HL-60 (cell line): ENCODE results near the gene FYN.

Source experiments
- GABPA ChIP-seq: IDR thresholded peaks from 2 replicates; pipeline ENCODE4 v1.6.1; 2012; ENCODE audit warnings: low read depth
- TF ChIP-seq, protein P1 (sequence below): IDR thresholded peaks from one replicate; pipeline ENCODE4 v1.5.1; 2011; ENCODE audit warnings: low read length, control low read depth, inconsistent platforms; ENCODE audit not compliant: insufficient read depth

DNA sequence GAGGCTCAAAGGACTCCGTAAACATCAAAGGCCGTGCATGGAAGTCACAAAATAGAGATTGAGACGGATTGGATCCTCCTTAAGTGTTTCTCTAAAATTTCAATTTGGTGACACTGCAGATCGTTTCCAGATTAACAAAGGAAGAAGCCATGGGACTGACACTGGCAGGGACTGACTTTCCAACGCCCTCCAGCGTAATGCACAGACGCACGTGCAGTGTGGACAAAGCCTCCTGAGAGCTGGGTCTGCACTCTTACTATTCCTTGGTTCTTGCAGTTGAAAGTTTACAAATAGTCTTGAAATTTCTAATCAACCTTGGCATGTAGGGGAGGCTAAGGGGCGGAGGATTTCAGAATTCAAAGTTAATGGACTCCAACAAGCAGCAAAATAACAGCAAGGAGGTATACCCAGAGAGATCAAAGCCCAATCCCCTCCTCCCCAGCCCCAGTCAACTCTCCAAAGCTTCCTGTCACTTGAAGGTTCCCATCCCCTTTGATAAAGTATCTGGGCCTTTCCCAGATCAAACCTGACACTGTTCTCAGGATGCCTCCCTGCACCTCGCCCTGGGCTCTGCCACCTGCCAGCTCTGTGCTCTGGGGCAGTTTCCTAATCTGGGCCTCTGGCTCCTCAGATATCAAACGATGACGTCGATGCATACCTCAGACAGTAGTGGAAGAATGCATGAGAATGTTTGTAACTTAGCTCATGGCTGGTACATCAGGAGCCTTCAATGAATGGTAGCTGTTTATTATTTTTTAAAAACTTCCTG lies 161.1 kb downstream of the FYN start:
- TF ChIP-seq, protein P1, sequence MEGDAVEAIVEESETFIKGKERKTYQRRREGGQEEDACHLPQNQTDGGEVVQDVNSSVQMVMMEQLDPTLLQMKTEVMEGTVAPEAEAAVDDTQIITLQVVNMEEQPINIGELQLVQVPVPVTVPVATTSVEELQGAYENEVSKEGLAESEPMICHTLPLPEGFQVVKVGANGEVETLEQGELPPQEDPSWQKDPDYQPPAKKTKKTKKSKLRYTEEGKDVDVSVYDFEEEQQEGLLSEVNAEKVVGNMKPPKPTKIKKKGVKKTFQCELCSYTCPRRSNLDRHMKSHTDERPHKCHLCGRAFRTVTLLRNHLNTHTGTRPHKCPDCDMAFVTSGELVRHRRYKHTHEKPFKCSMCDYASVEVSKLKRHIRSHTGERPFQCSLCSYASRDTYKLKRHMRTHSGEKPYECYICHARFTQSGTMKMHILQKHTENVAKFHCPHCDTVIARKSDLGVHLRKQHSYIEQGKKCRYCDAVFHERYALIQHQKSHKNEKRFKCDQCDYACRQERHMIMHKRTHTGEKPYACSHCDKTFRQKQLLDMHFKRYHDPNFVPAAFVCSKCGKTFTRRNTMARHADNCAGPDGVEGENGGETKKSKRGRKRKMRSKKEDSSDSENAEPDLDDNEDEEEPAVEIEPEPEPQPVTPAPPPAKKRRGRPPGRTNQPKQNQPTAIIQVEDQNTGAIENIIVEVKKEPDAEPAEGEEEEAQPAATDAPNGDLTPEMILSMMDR = no peak
- TF ChIP-seq GABPA = no peak
